ENCODE measurements around the gene TTC3. TPM values are rescaled to one million over a fixed set of nuclear protein-coding genes. Genes with fewer than 3 reads are reported as not detected.

The TTC3 gene
- total and polyA plus RNA-seq, 2 of the 13 experiments (the other 11 are each of a cell fraction or from before 2014, with no cell fraction given): 55.7 to 108 TPM

DNA sequence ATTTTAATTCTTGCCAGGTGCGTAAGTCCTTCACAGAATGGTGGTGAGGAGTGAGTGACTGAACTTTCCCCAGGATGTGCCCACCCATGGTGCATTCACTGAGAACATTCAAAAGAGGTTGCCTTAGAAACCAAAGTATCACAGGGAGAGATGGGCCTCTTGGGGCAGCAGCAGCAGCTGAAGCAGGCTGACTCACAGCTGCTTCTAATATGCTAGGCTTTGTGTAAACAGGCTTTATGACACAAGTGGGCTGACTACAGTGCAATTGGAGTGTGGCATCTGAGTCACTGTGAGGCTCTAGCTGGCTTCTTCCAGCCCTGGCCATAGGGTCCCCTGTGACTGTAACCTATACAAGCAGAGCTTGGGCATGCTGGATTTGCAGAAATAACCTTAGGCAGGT lies 12.8 kb upstream of the TTC3 start (continued):
- TF ChIP-seq, protein P1, sequence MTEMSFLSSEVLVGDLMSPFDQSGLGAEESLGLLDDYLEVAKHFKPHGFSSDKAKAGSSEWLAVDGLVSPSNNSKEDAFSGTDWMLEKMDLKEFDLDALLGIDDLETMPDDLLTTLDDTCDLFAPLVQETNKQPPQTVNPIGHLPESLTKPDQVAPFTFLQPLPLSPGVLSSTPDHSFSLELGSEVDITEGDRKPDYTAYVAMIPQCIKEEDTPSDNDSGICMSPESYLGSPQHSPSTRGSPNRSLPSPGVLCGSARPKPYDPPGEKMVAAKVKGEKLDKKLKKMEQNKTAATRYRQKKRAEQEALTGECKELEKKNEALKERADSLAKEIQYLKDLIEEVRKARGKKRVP (CRISPR knock-in tag; IDR thresholded peaks at IDR 0.05): no peak
- no peak for TF ChIP-seq RAD51 (IDR thresholded peaks at IDR 0.05; ENCODE audit: borderline replicate concordance)
- TF ChIP-seq, protein P2, sequence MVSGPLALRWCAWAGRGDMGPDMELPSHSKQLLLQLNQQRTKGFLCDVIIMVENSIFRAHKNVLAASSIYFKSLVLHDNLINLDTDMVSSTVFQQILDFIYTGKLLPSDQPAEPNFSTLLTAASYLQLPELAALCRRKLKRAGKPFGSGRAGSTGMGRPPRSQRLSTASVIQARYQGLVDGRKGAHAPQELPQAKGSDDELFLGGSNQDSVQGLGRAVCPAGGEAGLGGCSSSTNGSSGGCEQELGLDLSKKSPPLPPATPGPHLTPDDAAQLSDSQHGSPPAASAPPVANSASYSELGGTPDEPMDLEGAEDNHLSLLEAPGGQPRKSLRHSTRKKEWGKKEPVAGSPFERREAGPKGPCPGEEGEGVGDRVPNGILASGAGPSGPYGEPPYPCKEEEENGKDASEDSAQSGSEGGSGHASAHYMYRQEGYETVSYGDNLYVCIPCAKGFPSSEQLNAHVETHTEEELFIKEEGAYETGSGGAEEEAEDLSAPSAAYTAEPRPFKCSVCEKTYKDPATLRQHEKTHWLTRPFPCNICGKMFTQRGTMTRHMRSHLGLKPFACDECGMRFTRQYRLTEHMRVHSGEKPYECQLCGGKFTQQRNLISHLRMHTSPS (CRISPR knock-in tag; IDR thresholded peaks at IDR 0.05; ENCODE audit: low read depth): no peak
- TF ChIP-seq, protein P3, sequence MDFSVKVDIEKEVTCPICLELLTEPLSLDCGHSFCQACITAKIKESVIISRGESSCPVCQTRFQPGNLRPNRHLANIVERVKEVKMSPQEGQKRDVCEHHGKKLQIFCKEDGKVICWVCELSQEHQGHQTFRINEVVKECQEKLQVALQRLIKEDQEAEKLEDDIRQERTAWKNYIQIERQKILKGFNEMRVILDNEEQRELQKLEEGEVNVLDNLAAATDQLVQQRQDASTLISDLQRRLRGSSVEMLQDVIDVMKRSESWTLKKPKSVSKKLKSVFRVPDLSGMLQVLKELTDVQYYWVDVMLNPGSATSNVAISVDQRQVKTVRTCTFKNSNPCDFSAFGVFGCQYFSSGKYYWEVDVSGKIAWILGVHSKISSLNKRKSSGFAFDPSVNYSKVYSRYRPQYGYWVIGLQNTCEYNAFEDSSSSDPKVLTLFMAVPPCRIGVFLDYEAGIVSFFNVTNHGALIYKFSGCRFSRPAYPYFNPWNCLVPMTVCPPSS (IDR thresholded peaks at IDR 0.05): no peak
- no peak for TF ChIP-seq PPARG (CRISPR knock-in tag; conservative IDR thresholded peaks at IDR 0.05)
- no peak for TF ChIP-seq ZNF430 (CRISPR knock-in tag; IDR thresholded peaks at IDR 0.05)
- TF ChIP-seq, protein P4, sequence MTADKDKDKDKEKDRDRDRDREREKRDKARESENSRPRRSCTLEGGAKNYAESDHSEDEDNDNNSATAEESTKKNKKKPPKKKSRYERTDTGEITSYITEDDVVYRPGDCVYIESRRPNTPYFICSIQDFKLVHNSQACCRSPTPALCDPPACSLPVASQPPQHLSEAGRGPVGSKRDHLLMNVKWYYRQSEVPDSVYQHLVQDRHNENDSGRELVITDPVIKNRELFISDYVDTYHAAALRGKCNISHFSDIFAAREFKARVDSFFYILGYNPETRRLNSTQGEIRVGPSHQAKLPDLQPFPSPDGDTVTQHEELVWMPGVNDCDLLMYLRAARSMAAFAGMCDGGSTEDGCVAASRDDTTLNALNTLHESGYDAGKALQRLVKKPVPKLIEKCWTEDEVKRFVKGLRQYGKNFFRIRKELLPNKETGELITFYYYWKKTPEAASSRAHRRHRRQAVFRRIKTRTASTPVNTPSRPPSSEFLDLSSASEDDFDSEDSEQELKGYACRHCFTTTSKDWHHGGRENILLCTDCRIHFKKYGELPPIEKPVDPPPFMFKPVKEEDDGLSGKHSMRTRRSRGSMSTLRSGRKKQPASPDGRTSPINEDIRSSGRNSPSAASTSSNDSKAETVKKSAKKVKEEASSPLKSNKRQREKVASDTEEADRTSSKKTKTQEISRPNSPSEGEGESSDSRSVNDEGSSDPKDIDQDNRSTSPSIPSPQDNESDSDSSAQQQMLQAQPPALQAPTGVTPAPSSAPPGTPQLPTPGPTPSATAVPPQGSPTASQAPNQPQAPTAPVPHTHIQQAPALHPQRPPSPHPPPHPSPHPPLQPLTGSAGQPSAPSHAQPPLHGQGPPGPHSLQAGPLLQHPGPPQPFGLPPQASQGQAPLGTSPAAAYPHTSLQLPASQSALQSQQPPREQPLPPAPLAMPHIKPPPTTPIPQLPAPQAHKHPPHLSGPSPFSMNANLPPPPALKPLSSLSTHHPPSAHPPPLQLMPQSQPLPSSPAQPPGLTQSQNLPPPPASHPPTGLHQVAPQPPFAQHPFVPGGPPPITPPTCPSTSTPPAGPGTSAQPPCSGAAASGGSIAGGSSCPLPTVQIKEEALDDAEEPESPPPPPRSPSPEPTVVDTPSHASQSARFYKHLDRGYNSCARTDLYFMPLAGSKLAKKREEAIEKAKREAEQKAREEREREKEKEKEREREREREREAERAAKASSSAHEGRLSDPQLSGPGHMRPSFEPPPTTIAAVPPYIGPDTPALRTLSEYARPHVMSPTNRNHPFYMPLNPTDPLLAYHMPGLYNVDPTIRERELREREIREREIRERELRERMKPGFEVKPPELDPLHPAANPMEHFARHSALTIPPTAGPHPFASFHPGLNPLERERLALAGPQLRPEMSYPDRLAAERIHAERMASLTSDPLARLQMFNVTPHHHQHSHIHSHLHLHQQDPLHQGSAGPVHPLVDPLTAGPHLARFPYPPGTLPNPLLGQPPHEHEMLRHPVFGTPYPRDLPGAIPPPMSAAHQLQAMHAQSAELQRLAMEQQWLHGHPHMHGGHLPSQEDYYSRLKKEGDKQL (CRISPR knock-in tag; IDR thresholded peaks at IDR 0.05; ENCODE audit: low read depth): no peak
- TF ChIP-seq, protein P5, sequence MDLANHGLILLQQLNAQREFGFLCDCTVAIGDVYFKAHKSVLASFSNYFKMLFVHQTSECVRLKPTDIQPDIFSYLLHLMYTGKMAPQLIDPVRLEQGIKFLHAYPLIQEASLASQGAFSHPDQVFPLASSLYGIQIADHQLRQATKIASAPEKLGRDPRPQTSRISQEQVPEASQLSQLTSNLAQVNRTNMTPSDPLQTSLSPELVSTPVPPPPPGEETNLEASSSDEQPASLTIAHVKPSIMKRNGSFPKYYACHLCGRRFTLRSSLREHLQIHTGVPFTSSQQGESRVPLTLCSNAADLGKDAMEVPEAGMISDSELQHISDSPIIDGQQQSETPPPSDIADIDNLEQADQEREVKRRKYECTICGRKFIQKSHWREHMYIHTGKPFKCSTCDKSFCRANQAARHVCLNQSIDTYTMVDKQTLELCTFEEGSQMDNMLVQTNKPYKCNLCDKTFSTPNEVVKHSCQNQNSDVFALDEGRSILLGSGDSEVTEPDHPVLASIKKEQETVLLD (CRISPR knock-in tag; IDR thresholded peaks at IDR 0.05; ENCODE audit: low read depth): no peak
- TF ChIP-seq ZNF558 (CRISPR knock-in tag; IDR thresholded peaks at IDR 0.05; ENCODE audit: borderline replicate concordance): no peak
- TF ChIP-seq ZNF12 (CRISPR knock-in tag; IDR thresholded peaks at IDR 0.05): peak; percentile 96
- TF ChIP-seq KDM5A (IDR thresholded peaks at IDR 0.05; ENCODE audit: borderline replicate concordance, low read length): no peak
- peak; percentile 23; the same call in 1 of the 2 replicates for TF ChIP-seq ELF3 (CRISPR knock-in tag; IDR thresholded peaks at IDR 0.05)
- TF ChIP-seq, protein P6, sequence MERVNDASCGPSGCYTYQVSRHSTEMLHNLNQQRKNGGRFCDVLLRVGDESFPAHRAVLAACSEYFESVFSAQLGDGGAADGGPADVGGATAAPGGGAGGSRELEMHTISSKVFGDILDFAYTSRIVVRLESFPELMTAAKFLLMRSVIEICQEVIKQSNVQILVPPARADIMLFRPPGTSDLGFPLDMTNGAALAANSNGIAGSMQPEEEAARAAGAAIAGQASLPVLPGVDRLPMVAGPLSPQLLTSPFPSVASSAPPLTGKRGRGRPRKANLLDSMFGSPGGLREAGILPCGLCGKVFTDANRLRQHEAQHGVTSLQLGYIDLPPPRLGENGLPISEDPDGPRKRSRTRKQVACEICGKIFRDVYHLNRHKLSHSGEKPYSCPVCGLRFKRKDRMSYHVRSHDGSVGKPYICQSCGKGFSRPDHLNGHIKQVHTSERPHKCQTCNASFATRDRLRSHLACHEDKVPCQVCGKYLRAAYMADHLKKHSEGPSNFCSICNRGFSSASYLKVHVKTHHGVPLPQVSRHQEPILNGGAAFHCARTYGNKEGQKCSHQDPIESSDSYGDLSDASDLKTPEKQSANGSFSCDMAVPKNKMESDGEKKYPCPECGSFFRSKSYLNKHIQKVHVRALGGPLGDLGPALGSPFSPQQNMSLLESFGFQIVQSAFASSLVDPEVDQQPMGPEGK (CRISPR knock-in tag; IDR thresholded peaks at IDR 0.05): no peak
- no peak for TF ChIP-seq ZMYM3 (CRISPR knock-in tag; IDR thresholded peaks at IDR 0.05)

Data from HepG2 (cell line).